Ectodermal cell (in vitro differentiated cells): ENCODE results near the gene ATAD3A.
"Not testable (repeated sequence)": the region's sequence is repeated elsewhere in the genome, so short reads cannot be mapped to it uniquely, and the experiment has no call there.

Experiments
- H3K27ac ChIP-seq: 2 replicates; pipeline ENCODE4 v1.7.0; 2013; ENCODE audit warnings: mild to moderate bottlenecking, low read depth, low read length; ENCODE audit not compliant: insufficient read depth, poor library complexity, severe bottlenecking
- H3K27me3 ChIP-seq: 2 replicates; pipeline ENCODE4 v1.7.0; 2013; ENCODE audit warnings: mild to moderate bottlenecking, low read length; ENCODE audit not compliant: insufficient read depth, control insufficient read depth, poor library complexity, severe bottlenecking
- H3K36me3 ChIP-seq: one replicate; pipeline ENCODE4 v1.7.0; 2013; ENCODE audit warnings: low read length; ENCODE audit not compliant: control insufficient read depth, insufficient read depth
- H3K4me1 ChIP-seq: one replicate; pipeline ENCODE4 v1.7.0; 2013; ENCODE audit warnings: low read length; ENCODE audit not compliant: control insufficient read depth, insufficient read depth
- H3K4me3 ChIP-seq: 2 replicates; pipeline ENCODE4 v1.7.0; 2013; ENCODE audit warnings: low read depth, low read length, control low read depth; ENCODE audit not compliant: insufficient read depth
- H3K9me3 ChIP-seq: 2 replicates; pipeline ENCODE4 v1.7.0; 2013; ENCODE audit warnings: mild to moderate bottlenecking, low read length, moderate library complexity; ENCODE audit not compliant: control insufficient read depth
- WGBS, 2 experiments: methylation state at CpG; one replicate each; pipeline ENCODE4 v1.1.7; 2013; ENCODE audit warnings: missing lambda C conversion rate in 2 of 2; 5-methylcytosine and 5-hydroxymethylcytosine counted together

Gene ATAD3A

GRCh38 chr1:1509465-1509850 is 2.5 kb upstream of the ATAD3A start:
- H3K4me3 ChIP-seq, H3K4me1 ChIP-seq, H3K27me3 ChIP-seq, H3K27ac ChIP-seq, H3K9me3 ChIP-seq, H3K36me3 ChIP-seq: not testable (repeated sequence)
- 92 to 96% methylated on average over 12 to 20 of the region's 21 CpGs for WGBS, 2 experiments

GRCh38 chr1:1510912-1511532 is 940 bp upstream of the ATAD3A start:
- H3K36me3 ChIP-seq, result no peaks in the 10 kb centered on the region
- peak overlapping the region; percentile 63 for H3K4me3 ChIP-seq
- H3K27me3 ChIP-seq, result no peaks in the 10 kb centered on the region
- peak overlapping the region; percentile 74 for H3K27ac ChIP-seq
- WGBS, 2 experiments, result 21 to 23% methylated on average over 17 of the region's 17 CpGs
- no peaks in the 10 kb centered on the region for H3K4me1 ChIP-seq
- no peaks in the 10 kb centered on the region for H3K9me3 ChIP-seq

GRCh38 chr1:1512425-1512824 is 463 bp downstream of the ATAD3A start:
- peak overlapping the region; percentile 63 for H3K4me3 ChIP-seq
- H3K36me3 ChIP-seq, H3K4me1 ChIP-seq, H3K27me3 ChIP-seq, H3K27ac ChIP-seq, H3K9me3 ChIP-seq: not testable (repeated sequence)
- 0 to 1% methylated on average over 41 to 43 of the region's 52 CpGs for WGBS, 2 experiments

- H3K27ac ChIP-seq, H3K27me3 ChIP-seq, H3K4me1 ChIP-seq, H3K4me3 ChIP-seq, H3K9me3 ChIP-seq: not testable (repeated sequence)
- H3K36me3 ChIP-seq, result peaks cover 13% of the 10 kb centered on the region
- WGBS, 2 experiments, result 89 to 90% methylated on average over 15 of the region's 18 CpGs
These were observed 1.7 kb downstream of the ATAD3A start for GRCh38 chr1:1513675-1514074.

GRCh38 chr1:1514376-1514775 is 2.4 kb downstream of the ATAD3A start:
- not testable (repeated sequence) for H3K4me3 ChIP-seq, H3K27me3 ChIP-seq, H3K4me1 ChIP-seq, H3K9me3 ChIP-seq, H3K27ac ChIP-seq
- H3K36me3 ChIP-seq, result peaks cover 14% of the 10 kb centered on the region
- 91 to 92% methylated on average over 11 of the region's 16 CpGs for WGBS, 2 experiments

GRCh38 chr1:1516923-1517322 is 5.0 kb downstream of the ATAD3A start:
- H3K4me1 ChIP-seq, H3K9me3 ChIP-seq, H3K4me3 ChIP-seq, H3K27ac ChIP-seq, H3K27me3 ChIP-seq: not testable (repeated sequence)
- WGBS, 2 experiments, result 94 to 96% methylated on average over 11 of the region's 14 CpGs
- H3K36me3 ChIP-seq, result peaks cover 18% of the 10 kb centered on the region

- H3K4me1 ChIP-seq, result no peaks in the 10 kb centered on the region
- peaks cover 18% of the 10 kb centered on the region for H3K36me3 ChIP-seq
- H3K4me3 ChIP-seq, result no peak overlapping the region
- no peaks in the 10 kb centered on the region for H3K27me3 ChIP-seq
- WGBS, 2 experiments, result 88 to 95% methylated on average over 20 to 27 of the region's 28 CpGs
- no peaks in the 10 kb centered on the region for H3K9me3 ChIP-seq
- no peak overlapping the region for H3K27ac ChIP-seq
These were observed 6.1 kb downstream of the ATAD3A start for GRCh38 chr1:1517973-1518620.

GRCh38 chr1:1518621-1519007 is 6.7 kb downstream of the ATAD3A start:
- H3K27ac ChIP-seq, H3K27me3 ChIP-seq, H3K9me3 ChIP-seq, H3K4me1 ChIP-seq, H3K4me3 ChIP-seq: not testable (repeated sequence)
- WGBS, 2 experiments, result 93 to 96% methylated on average over 15 to 18 of the region's 19 CpGs
- peaks cover 18% of the 10 kb centered on the region for H3K36me3 ChIP-seq

- H3K27ac ChIP-seq, H3K4me1 ChIP-seq, H3K9me3 ChIP-seq, H3K4me3 ChIP-seq, H3K27me3 ChIP-seq: not testable (repeated sequence)
- WGBS, 2 experiments, result 95 to 97% methylated on average over 51 of the region's 51 CpGs
- peaks cover 18% of the 10 kb centered on the region for H3K36me3 ChIP-seq
These were observed 8.0 kb downstream of the ATAD3A start for GRCh38 chr1:1519805-1520505.

- WGBS, 2 experiments, result 97% methylated on average over 19 of the region's 19 CpGs
- Histone ChIP-seq H3K27ac (no peak overlapping the region), H3K9me3 (no peaks in the 10 kb centered on the region)
These were observed 9.4 kb downstream of the ATAD3A start for GRCh38 chr1:1521331-1521730.

More at GRCh38 chr1:1521331-1521730, 9.4 kb downstream of the ATAD3A start:
- no peaks in the 10 kb centered on the region for H3K27me3 ChIP-seq
- peaks cover 18% of the 10 kb centered on the region for H3K36me3 ChIP-seq
- no peak overlapping the region for H3K4me3 ChIP-seq
- H3K4me1 ChIP-seq, result no peaks in the 10 kb centered on the region
